ENCODE data around the gene POU5F1.
"Not testable (repeated sequence)": the region's sequence is repeated elsewhere in the genome, so short reads cannot be mapped to it uniquely, and the experiment has no call there.

POU5F1 gene

DNA sequence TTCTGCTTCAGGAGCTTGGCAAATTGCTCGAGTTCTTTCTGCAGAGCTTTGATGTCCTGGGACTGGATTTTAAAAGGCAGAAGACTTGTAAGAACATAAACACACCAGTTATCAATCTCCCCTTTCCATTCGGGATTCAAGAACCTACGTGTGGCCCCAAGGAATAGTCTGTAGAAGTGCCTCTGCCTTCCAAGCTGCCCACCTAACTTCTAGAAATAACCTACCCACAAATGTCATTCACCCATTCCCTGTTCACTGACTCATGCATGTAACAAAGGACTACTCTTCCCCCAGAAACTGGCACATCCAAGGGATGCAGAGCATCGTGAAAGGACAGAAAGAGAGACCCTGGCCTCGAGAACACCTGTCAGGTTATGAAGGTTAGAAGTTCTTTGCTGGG is 4.5 kb downstream of the POU5F1 start:
- DNase-seq (ENCODE audit: low read depth) = no peak

DNA sequence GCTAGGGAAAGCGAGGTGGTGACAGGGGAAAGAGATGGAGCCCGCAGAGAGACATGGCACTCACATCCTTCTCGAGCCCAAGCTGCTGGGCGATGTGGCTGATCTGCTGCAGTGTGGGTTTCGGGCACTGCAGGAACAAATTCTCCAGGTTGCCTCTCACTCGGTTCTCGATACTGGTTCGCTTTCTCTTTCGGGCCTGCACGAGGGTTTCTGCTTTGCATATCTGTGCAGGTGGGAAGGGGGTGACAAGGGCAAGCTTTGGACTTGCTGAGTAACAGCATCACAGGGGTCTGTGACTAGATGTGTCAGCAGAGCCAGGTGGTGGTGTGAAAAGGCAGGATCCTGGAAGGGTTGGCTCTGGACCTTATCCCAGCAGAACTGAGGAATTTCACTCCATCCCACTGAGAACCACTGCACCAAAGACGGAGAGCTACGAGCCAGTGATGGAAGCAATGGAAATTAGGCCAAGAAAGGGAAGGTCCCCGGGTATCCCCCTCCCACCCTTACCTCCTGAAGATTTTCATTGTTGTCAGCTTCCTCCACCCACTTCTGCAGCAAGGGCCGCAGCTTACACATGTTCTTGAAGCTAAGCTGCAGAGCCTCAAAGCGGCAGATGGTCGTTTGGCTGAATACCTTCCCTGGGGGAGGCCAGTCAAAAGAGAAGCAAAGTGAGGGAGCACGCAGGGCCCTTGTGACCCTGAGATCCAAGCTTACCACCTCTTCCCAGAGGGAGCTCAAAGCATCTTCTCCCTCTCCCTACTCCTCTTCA is 5.2 kb downstream of the POU5F1 start:
- DNase-seq (ENCODE audit: low read depth) = not testable (repeated sequence)

DNA sequence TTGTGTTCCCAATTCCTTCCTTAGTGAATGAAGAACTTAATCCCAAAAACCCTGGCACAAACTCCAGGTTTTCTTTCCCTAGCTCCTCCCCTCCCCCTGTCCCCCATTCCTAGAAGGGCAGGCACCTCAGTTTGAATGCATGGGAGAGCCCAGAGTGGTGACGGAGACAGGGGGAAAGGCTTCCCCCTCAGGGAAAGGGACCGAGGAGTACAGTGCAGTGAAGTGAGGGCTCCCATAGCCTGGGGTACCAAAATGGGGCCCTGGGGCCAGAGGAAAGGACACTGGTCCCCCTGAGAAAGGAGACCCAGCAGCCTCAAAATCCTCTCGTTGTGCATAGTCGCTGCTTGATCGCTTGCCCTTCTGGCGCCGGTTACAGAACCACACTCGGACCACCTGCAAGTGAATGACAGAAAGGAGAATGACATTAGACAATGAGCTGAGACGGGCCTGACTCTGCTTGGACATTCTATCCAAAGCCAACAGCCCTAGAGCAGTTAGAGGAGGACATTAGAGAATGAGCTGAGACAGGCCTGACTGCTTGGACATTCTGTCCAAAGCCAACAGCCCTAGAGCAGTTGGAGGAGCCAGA is 5.9 kb downstream of the POU5F1 start:
- not testable (repeated sequence) for DNase-seq (ENCODE audit: low read depth)

DNA sequence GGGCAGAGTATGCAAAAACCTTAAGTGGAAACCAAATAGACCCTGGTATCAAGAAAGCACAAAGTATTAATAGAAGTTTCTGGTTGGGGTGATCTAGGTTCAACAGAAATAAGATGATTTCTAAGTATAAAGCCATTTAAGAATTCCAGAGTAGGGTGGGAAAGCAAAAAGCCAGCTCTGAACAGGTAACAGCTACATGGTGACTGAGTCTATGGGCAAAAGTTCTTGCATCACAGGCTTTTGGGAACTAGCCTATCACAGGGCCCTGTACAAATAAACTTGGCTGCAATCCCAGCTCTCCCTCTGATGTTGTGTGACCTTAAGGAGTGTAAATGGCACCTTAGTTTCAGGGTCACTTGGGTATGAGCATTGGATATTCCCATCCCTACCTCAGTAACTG is 6.6 kb downstream of the POU5F1 start:
- DNase-seq (ENCODE audit: low read depth) = no peak

DNA sequence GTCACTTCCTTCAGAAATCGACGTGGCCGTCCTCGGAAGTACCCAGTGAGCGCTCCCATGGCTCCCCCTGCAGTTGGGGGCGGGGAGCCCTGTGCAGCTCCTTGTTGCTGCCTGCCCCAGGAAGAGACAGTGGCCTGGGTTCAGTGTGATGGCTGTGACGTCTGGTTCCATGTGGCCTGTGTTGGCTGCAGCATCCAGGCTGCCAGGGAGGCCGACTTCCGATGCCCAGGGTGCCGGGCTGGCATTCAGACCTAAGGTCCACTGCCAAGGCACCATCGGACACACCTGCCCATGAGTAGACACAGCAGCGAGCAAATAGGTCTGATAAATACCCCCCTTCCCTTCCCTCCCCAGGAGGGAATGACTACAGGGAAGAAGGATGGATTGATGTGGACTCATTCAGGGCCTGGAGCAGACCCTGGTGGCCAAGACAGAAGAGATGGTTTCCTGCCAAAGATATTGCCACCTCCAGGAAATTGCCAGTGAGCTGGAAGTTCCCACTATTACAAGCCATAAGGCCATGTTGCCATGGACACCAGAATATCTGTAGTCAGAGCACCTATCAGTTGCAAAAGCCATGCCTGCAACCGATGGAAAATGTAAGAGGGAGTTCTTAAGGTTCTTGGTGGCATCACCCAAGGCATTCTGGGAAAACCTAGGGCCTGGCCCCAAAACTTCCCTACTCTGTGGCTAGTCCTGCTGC is 7.9 kb downstream of the POU5F1 start:
- no peak for DNase-seq (ENCODE audit: low read depth)

DNA sequence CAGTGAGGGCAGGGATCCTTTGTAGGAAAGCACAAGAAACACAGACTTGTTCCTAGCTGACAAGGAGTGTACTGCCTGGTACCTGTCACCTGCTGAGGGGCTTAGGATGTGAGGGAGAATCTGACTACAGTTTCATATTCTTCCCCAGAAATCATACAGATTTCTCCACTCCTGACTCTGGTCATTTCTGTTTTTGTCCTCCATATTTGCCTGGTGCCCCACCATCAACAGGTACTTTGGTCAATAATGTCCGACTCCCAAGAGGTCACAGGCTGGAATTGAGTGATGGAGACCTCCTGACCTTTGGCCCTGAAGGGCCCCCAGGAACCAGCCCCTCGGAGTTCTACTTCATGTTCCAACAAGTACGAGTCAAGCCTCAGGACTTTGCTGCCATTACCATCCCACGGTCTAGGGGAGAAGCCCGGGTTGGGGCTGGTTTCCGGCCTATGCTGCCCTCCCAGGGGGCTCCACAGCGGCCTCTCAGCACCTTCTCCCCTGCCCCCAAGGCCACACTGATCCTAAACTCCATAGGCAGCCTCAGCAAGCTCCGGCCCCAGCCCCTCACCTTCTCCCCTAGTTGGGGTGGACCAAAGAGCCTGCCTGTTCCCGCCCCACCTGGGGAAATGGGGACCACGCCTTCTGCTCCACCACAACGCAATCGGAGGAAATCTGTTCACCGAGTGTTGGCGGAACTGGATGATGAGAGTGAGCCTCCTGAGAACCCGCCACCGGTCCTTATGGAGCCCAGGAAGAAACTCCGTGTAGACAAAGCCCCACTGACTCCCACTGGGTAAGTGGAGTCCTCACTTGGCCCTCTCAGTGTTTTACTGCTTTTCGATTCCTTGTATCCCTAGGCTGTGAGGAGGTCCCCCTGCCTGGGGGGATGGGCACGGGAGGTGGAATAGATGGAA is 9.0 kb downstream of the POU5F1 start:
- DNase-seq (ENCODE audit: low read depth) = no peak

DNA sequence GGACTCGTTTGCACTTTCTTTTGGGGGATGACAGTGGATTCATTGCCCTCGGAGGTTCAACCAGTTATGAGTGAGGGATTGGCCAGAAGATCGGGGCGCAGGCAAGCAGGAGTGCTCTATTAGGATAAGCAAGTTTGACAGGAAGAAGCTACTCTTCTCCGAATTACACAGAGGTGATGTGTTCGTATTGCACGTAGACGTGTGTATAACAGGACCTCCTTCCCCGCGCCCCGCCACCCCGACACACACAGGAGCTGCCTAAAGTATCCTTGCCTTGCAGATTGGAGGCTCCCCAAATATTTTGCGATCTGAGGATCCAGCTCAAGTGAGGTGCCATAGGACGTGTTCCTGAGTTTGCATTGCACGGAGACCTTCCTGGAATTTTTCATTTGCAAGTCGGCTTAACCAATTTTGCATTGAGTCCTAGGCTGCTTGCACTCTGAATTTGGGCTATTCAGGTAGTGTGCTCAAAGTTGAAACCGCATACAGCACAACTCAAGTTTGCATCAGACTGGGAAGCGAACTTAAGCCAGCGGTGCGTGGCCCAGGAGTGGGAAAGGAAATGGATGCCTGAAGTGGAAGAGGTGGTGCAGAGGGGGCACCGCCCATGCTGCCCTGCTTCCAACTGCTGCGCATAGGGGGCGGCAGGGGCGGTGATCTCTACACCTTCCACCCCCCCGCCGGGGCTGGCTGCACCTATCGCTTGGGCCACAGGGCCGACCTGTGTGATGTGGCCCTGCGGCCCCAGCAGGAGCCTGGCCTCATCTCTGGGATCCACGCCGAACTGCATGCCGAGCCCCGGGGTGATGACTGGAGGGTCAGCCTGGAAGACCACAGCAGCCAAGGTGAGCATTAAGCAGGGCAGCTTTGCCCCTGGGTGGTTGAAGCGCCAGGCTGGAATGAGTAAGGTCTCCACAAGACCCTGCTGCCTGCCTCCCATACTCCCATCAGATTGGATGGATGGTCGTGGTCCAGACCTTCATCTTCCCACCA is 11.3 kb downstream of the POU5F1 start:
- DNase-seq (ENCODE audit: low read depth) = no peak

DNA sequence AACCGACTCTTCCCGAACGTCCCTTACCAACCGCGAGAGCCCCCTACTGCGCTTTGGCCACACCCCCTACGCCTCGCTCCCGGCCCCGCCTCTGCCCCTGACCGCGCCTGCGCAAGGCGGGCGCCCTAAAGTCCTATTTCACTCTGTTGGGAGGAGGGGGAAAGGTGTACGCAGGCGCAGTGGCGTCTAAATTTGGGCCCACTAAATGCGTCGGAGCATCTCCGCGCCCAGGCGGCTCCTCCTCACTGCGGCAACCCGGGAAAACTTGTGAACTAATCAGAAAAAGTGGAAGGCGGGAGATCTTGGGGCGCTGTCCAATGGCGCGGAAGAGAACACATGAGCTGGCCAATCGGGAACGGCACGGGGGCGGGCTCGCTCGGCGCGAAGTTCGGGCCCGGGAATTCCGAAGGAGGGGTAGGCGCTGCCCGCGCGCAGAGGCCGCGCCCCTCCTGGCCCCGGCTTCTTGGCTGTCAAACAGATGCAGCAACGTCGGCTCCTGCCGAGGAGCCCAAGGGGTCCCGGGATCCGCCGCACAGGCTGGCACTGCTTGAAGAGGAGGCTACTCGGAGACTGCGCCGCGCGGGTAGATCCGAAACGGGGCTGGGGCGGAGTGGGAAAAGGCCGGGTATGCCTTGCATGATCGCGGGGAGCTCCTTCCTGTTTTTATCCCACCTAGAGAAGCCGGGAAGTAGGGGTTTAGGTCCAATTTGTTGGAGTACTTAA is 12.2 kb downstream of the POU5F1 start, which contains the start of gene TCF19:
Gene TCF19 (plus strand): TSS at position 450 of the 723 bp plus-strand sequence. CDS start 881 bp downstream, outside the sequence.
- peak; percentile 99 for DNase-seq (ENCODE audit: low read depth)

DNA sequence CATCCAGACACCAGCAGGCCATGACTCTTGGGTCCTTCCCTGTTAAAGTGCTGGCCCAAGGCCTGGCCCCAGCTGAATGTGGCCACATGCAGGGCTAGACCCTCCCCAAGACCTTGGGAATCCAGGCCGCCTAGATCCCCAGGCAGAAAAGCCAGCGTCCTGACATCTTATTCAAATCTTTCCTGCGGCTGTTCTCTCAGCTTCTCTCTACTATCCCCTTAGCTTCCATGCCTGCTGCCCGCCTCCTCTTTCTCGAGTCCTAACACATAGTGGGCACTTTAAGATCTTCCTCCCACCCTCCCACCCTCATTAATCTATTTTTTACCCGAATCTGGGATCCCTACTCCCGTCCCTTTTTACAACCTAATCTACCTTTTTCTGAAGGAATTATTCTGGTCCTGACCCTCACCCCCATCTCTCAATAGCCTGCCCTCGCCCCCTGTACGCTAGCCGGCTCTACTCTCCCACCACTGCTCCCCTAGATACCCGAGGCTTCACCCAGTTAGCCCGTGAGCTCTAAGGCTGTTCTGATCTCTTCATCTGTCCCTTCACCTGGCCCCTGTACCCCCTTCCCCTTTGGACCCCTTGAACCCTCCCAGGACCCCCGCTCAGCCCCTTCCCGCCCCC is 12.9 kb downstream of the POU5F1 start, which contains the start of gene CCHCR1:
Gene CCHCR1 (minus strand): TSS at position 290 of the 627 bp plus-strand sequence. CDS start 202 bp downstream, at position 88.
- no peak for DNase-seq (ENCODE audit: low read depth)

DNA sequence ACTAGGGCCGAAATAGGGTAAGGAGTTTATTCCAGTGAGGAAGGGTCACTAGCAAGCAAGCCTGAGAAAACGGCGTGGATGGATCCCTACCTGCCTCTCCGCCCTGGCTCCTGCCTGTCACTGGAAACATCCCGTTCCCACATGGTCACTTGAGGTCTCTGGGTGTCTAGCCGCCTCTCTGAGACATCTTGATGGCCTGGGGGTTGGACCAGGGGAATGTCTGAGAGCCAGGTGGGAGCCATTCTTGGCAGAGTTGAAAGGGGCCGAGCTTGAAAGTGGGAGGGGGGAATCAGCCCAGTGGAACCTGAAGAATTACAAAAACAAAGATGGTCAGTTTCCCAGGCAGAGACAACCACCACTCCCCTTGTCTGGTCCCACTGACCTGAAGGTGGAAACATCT is 13.8 kb downstream of the POU5F1 start:
- no peak for DNase-seq (ENCODE audit: low read depth)

DNA sequence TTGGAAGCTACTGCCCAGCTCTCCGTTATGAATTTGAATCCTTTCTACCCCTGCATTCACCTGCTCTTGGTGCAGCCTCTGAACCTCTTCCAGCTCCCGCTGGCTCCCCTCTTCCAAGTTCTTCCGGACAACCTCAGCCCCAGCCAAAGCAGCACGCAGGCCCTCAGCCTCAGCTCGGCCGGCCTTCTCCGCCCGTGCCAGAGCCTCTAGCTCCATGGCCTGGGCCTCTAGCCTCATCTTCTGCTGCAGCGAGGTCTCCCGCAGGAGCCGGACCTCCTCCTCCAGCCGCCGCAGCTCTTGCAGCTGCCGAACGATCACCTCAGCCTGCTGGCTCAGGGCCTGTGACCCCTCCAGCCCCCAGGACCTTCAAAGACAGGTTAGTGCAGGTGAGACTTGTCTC is 16.0 kb downstream of the POU5F1 start:
- DNase-seq (ENCODE audit: low read depth) = no peak

DNA sequence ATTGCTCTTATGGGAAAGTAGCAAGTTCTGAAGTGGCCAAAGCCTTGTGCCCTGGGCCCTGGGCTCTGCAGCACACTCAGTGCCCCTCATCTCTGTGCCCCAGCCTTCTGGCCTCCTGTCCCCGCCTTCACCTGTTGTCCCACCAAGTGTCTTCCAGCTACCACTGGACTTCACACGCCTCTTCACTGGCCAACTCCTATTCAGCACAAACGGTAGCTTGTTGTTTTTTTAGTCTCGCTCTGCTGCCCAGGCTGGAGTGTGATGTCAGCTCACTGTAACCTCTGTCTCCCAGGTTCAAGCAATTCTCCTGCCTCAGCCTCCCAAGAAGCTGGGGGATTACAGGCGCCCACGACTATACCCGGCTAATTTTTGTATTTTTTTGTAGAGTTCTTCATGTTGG is 17.7 kb downstream of the POU5F1 start:
- DNase-seq (ENCODE audit: low read depth) = no peak

DNA sequence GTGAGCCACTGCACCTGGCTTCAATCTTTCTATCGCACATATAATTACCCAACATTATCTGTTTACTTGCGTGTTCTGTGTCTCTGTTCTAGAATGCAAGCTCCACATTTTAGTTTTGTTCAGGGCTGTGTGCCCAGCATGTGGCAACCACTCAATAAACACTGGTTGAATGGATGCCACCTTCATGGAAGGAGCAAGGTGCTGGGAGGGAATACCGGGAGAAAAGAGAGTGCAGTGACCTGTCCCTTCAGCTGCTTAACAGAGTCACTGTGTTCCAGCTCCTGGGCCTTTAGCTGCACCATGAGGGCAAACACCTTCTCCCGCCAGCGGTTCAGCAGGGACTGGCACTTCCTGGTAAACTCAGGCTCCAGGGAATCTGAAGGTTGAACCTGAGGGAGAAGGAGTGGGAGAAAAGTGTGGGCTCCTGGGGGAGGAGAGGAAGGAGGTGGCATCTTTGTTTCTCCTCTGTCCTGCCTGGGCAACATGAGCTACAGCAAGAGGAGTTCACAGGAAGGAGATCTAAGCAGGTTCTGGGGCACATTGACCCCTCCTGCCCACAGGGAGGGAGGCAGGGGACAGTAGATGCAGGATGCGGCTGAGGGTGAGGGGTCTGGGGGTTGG is 20.5 kb downstream of the POU5F1 start:
- no peak for DNase-seq (ENCODE audit: low read depth)

DNA sequence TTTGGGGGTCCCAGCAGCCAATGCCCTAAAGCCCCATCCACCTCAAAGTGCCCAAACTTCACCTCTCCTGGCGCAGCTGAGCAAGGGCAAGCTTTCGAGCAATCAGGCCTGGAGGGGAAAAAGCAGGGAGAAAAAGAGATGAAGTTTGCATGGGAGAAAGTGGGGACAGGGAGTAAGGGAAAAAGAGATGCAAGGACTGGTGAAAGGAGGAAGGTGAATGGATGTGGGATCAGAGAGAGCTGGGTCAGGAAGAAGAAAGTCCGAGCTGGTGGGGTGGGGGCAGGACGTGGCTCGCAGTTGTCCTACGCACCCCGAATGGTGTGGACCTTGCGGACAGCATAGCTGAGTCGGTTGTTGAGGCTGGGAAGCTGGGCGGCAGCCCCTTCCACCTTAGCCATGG is 25.1 kb downstream of the POU5F1 start:
- no peak for DNase-seq (ENCODE audit: low read depth)

DNA sequence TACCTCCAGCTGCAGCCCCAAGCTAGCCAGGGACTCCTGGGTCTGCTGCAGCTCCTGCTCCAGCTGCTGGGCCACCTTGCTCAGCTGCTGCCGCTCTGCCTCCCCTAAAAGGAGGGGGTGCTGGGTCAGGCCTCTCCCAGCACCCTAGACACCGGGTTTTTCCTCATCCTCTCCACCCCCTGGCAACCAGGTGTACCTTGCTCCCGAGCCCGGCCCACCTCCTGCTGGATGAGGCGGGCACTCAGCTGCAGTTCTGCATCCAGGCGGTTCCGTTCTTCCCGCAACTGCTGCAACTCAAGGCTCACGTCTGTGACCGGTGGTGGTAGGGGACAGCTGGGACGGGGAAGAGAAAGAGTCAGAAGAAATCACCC is 25.5 kb downstream of the POU5F1 start:
- DNase-seq (ENCODE audit: low read depth) = no peak

DNA sequence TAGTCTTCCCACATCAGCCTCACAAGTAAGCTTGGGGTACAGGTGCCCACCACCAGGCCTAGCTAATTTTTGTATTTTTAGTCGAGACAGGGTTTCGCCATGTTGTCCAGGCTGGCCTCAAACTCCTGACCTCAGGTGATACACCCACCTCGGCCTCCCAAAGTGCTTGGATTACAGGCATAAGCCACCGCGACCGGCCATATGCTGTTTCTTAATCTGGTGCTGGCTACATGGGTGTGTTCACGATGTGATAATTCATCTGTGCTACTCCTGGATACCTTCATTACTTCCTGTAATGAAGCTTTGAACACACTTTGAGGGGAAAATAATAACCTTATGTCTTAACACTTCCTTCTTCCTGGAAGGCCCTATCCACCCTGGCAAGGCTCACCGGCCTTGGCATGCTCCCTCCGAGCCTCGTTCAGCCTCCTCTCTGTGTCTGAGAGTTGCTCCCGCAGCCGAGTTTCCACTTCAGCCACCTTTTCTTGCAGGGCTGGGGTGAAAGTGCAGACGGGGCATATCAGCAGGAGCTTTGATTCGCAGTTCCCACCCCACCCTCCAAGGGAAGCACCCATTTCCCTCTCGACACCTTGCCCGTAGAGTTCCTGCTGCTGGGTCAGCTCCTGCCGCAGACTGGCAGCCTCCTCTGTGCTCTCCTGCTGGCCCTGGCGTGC is 26.0 kb downstream of the POU5F1 start:
- DNase-seq (ENCODE audit: low read depth) = no peak

DNA sequence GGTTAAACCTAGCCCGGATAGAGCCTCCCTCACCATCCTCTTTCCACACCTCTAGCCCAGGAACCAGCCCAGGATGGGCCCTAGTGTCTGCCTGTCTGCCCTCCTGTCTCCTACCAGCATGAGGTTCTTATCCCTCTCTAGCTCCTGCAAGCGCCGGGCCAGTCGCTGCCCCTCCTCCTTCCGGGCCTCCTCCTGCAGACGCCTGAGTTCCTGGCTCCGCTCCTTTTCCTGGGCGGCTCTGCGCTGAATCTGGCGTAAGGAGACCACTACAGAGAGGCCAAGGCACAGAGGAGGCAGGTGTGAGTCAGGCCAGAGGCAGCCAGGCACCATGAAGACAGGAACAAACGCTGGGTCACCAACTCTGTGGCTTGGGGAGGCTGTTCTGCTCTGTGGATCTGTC is 27.3 kb downstream of the POU5F1 start:
- peak; percentile 21 for DNase-seq (ENCODE audit: low read depth)

DNA sequence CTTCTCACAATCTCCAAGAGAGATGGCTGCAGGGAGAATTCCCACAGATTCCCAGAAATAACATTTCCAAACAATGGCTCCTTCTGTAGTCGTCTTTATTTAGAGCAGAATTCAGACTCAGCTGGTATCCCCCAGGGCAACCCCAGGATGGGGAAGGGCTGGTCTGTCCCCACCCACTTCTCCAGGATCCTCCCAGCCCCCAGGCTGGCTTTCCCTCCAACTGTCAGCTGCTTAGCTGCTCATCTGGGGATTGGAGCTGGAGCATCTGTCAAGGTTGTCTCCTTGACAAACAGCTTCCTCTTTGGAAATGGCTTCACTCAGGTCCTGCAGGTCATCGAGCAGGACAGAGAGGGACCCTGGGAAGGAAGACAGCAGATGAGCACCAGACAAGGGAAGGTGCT is 28.1 kb downstream of the POU5F1 start:
- DNase-seq (ENCODE audit: low read depth) = no peak

DNA sequence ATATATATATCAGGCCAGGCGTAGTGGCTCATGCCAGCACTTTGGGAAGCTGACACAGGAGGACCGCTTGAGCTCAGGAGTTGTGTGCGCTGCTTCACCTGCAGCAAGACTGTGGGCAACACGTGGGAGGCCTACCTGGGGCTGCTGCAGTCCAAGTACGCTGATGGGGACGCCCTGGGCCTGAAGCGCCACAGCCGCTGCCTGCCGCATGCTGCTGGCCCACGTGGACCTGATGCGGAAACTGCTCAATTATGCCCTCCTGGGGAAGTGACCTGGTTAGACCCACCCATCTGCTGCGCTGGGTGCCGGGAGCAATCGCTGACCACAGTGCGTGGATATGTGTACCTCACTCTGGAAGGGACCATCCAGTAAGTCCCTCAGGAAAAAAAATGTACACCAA is 29.8 kb downstream of the POU5F1 start:
- no peak for DNase-seq (ENCODE audit: low read depth)

All from fibroblast of the conjunctiva (primary cell).